HepG2 (cell line): ENCODE measurements around the gene RAB36. TPM values are rescaled to one million over a fixed set of nuclear protein-coding genes. Genes with fewer than 3 reads are reported as not detected.

Source experiments
- ARHGAP35 ChIP-seq: sonication (generic); formaldehyde crosslinking; IDR thresholded peaks from 2 replicates; pipeline ENCODE4 v1.9.0; 2022; ENCODE audit warnings: mild to moderate bottlenecking, inconsistent platforms, moderate library complexity, missing genetic modification reagents, borderline replicate concordance
- ARID4A ChIP-seq: sonication (generic); formaldehyde crosslinking; IDR thresholded peaks from 2 replicates; pipeline ENCODE4 v1.5.0; 2020; ENCODE audit warnings: mild to moderate bottlenecking, missing genetic modification reagents, borderline replicate concordance
- BRD4 ChIP-seq: sonication (generic); formaldehyde crosslinking; IDR thresholded peaks from 2 replicates; pipeline ENCODE4 v1.4.0; 2020; ENCODE audit warnings: missing genetic modification reagents
- CEBPB ChIP-seq: IDR thresholded peaks from 2 replicates; pipeline ENCODE4 v1.6.1; 2011; ENCODE audit warnings: low read depth, low read length, improper control_type of control experiment, borderline replicate concordance
- FOXJ3 ChIP-seq: sonication (generic); formaldehyde crosslinking; IDR thresholded peaks from 2 replicates; pipeline ENCODE4 v1.4.0; 2020; ENCODE audit warnings: missing genetic modification reagents, mild to moderate bottlenecking, borderline replicate concordance
- MTA1 ChIP-seq: sonication (generic); formaldehyde crosslinking; IDR thresholded peaks from 2 replicates; pipeline ENCODE4 v1.4.0; 2020; ENCODE audit warnings: missing genetic modification reagents, mild to moderate bottlenecking, borderline replicate concordance
- MZF1 ChIP-seq: sonication (generic); formaldehyde crosslinking; IDR thresholded peaks from 2 replicates; pipeline ENCODE4 v1.8.1; 2023; ENCODE audit warnings: mild to moderate bottlenecking, missing genetic modification reagents, borderline replicate concordance
- PRPF4 ChIP-seq: fragments of 200-400 bp; formaldehyde crosslinking; IDR thresholded peaks from 2 replicates; pipeline ENCODE4 v1.6.1; 2016; ENCODE audit warnings: low read length, low read depth; ENCODE audit not compliant: poor library complexity, severe bottlenecking
- PTBP1 ChIP-seq: fragments of 200-400 bp; formaldehyde crosslinking; IDR thresholded peaks from 2 replicates; pipeline ENCODE4 v1.6.1; 2018; ENCODE audit warnings: low read length, low read depth; ENCODE audit not compliant: poor library complexity, severe bottlenecking
- REL ChIP-seq: sonication (generic); formaldehyde crosslinking; conservative IDR thresholded peaks from 2 replicates; pipeline ENCODE4 v1.8.0; 2022; ENCODE audit warnings: mild to moderate bottlenecking, missing genetic modification reagents, moderate library complexity
- REPIN1 ChIP-seq: sonication (generic); formaldehyde crosslinking; IDR thresholded peaks from 2 replicates; pipeline ENCODE4 v1.8.0; 2022; ENCODE audit warnings: missing genetic modification reagents, low read depth, mild to moderate bottlenecking, borderline replicate concordance
- REXO4 ChIP-seq: sonication (generic); formaldehyde crosslinking; IDR thresholded peaks from 2 replicates; pipeline ENCODE4 v1.8.0; 2022; ENCODE audit warnings: missing genetic modification reagents, mild to moderate bottlenecking, borderline replicate concordance
- USF2 ChIP-seq, 2 experiments: sonication (generic) in 1 of 2; formaldehyde crosslinking in 1 of 2; IDR thresholded peaks; 2 replicates each; pipeline versions ENCODE4 v1.5.1 to v1.6.1; 2011 to 2020; ENCODE audit warnings: borderline replicate concordance in 1 of 2, low read depth in 1 of 2, low read length in 1 of 2, mild to moderate bottlenecking in 1 of 2, missing genetic modification reagents in 1 of 2, moderate library complexity in 1 of 2
- ZBTB20 ChIP-seq: sonication (generic); formaldehyde crosslinking; IDR thresholded peaks from 2 replicates; pipeline ENCODE4 v1.8.1; 2023; ENCODE audit warnings: missing genetic modification reagents, low read depth, mild to moderate bottlenecking, borderline replicate concordance
- ZBTB8A ChIP-seq: sonication (generic); formaldehyde crosslinking; IDR thresholded peaks from 2 replicates; pipeline ENCODE4 v1.4.0; 2020; ENCODE audit warnings: mild to moderate bottlenecking, low read depth, missing genetic modification reagents, borderline replicate concordance
- ZFP90 ChIP-seq: sonication (generic); formaldehyde crosslinking; IDR thresholded peaks from 2 replicates; pipeline ENCODE4 v1.8.0; 2022; ENCODE audit warnings: missing genetic modification reagents, mild to moderate bottlenecking, inconsistent platforms, borderline replicate concordance
- ZNF296 ChIP-seq: sonication (generic); formaldehyde crosslinking; conservative IDR thresholded peaks from 2 replicates; pipeline ENCODE4 v1.5.0; 2020; ENCODE audit warnings: mild to moderate bottlenecking, missing genetic modification reagents
- ZNF800 ChIP-seq: sonication (generic); formaldehyde crosslinking; IDR thresholded peaks from 2 replicates; pipeline ENCODE4 v1.4.0; 2020; ENCODE audit warnings: missing genetic modification reagents
- polyA plus RNA-seq, 8 experiments: library from polyadenylated mRNA; depleted of rRNA in 3 of 8; stranded (reverse) in 7 of 8; unstranded in 1 of 8; fragments of >200 nt; fragmentation: Illumina TruSeq in 4 of 8; extraction: Trizol in 4 of 8; gene quantifications; 2 replicates each; pipeline versions ENCODE4 v1.2.1 to v1.2.3, GENCODE V29; 2011 to 2016; ENCODE audit warnings: low read depth in 4 of 8, missing spikeins in 1 of 8, mixed read lengths in 1 of 8; ENCODE audit not compliant: insufficient read depth in 1 of 8
- total RNA-seq, 5 experiments: library from RNA; depleted of rRNA; stranded (reverse); fragments of >200 nt; fragmentation: Illumina TruSeq; extraction: Trizol; gene quantifications; 2 replicates each; pipeline ENCODE4 v1.2.3, GENCODE V29; 2016; ENCODE audit warnings: low read depth in 1 of 5

RAB36 gene
- total and polyA plus RNA-seq, 2 of the 13 experiments (the other 11 are each of a cell fraction or from before 2014, with no cell fraction given) = 0.24 to 0.86 TPM

DNA sequence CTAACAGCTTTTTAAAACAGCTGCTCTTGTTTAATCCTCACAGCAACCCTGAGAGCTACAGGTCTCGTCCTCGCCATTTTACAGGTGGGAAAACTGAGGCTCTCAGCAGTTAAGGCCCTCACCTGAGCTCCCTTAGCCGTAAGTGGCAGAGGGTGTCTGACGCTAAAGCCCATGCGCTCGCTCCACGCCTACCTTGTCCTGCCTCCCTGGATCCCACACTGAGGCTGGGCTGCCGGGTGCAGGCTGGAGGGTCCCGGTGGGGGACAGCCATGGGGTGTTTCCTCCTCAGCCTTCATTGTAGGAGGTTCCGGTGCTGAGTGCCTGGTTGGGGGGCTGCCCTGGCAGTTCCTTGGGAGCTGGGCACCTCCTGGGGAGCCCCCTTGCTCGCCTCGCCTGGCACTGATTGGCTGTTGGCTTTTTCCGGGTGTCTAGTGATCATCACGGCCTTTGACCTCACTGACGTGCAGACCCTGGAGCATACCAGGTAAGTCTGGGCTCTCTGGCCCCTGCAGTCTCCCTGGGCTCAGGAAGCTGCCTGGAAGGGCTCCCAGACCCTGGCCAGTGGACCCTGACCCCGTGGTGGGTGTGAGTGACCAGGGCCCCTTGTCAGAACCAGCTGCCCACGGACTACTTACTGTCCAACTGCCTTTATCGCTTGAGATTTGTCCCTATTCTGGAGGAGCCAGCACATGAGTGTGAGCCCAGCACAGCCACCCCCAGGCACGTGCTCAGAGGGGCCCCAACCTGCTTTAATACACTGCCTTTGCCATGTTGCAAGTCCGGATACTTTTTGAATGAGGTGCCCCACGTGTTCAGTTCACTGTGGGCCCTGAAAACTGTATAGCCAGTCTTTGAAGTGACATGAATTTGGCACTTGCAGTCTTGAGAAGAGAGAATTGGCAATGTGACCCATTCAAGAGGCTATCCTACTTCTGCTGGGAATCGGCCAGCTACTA, 12.6 kb downstream of the RAB36 start (continued):
- TF ChIP-seq ZNF296 (peak; percentile 83), ZFP90 (CRISPR knock-in tag) (no peak), ZBTB20 (CRISPR knock-in tag) (no peak), ZBTB8A (CRISPR knock-in tag) (no peak), PTBP1 (no peak), PRPF4 (no peak), FOXJ3 (CRISPR knock-in tag) (no peak), BRD4 (CRISPR knock-in tag) (no peak), MTA1 (CRISPR knock-in tag) (no peak), MZF1 (CRISPR knock-in tag) (peak; percentile 42; the same call in 1 of the 2 replicates), REL (CRISPR knock-in tag) (no peak), USF2 (IDR thresholded peaks at IDR 0.05; ENCODE audit: low read depth, low read length) (no peak), USF2 (CRISPR knock-in tag; IDR thresholded peaks at IDR 0.05; ENCODE audit: borderline replicate concordance) (peak; percentile 62), ZNF800 (CRISPR knock-in tag) (no peak), REXO4 (CRISPR knock-in tag) (no peak), ARID4A (CRISPR knock-in tag) (peak; percentile 44; the same call in 1 of the 2 replicates), CEBPB (no peak), REPIN1 (no peak), ARHGAP35 (CRISPR knock-in tag) (no peak)
